Osteocyte (in vitro differentiated cells): ENCODE measurements around the gene POLE3. TPM values are rescaled to one million over a fixed set of nuclear protein-coding genes. Genes with fewer than 3 reads are reported as not detected.
A peak's percentile ranks its signal among the peaks of the same experiment; 100 is the strongest.
"Not testable (repeated sequence)": the region's sequence is repeated elsewhere in the genome, so short reads cannot be mapped to it uniquely, and the experiment has no call there.

Source experiments
- DNase-seq: peaks from one replicate; pipeline ENCODE4 v3.0.0; 2021; ENCODE audit warnings: mixed read lengths; ENCODE audit not compliant: unreplicated experiment; ENCODE audit errors: extremely low spot score
- H3K27ac Mint-ChIP-seq: one replicate; pipeline ENCODE4 v1.8.0; 2021; ENCODE audit warnings: mild to moderate bottlenecking, mixed read lengths; ENCODE audit not compliant: unreplicated experiment
- H3K27me3 Mint-ChIP-seq: one replicate; pipeline ENCODE4 v1.8.0; 2021; ENCODE audit warnings: mixed read lengths; ENCODE audit not compliant: unreplicated experiment
- H3K36me3 Mint-ChIP-seq: one replicate; pipeline ENCODE4 v1.8.0; 2021; ENCODE audit warnings: mixed read lengths; ENCODE audit not compliant: unreplicated experiment
- H3K4me1 Mint-ChIP-seq: one replicate; pipeline ENCODE4 v1.8.0; 2021; ENCODE audit warnings: mixed read lengths; ENCODE audit not compliant: unreplicated experiment
- H3K4me3 Mint-ChIP-seq: one replicate; pipeline ENCODE4 v1.8.0; 2021; ENCODE audit warnings: mild to moderate bottlenecking, moderate library complexity, mixed read lengths; ENCODE audit not compliant: unreplicated experiment
- H3K9me3 Mint-ChIP-seq: one replicate; pipeline ENCODE4 v1.8.0; 2021; ENCODE audit warnings: mixed read lengths; ENCODE audit not compliant: unreplicated experiment
- CTCF ChIP-seq: fragments of 200-600 bp; sonication (generic); IDR thresholded peaks from 2 replicates; pipeline ENCODE4 v1.5.0; 2021; ENCODE audit warnings: antibody characterized with exemption, mild to moderate bottlenecking, moderate library complexity
- total RNA-seq: library from RNA; stranded (reverse); gene quantifications from 2 replicates; pipeline ENCODE4 v1.2.1, GENCODE V29; 2021

Gene POLE3
- total RNA-seq, 1 donor from 2014 or later, result 35.5 TPM

GRCh38 chr9:113381909-113382411 is 28.5 kb downstream of the POLE3 start:
- DNase-seq, result no peak
- Mint-ChIP-seq H3K4me1 (no peaks in the 10 kb centered on the region), H3K9me3 (no peaks in the 10 kb centered on the region), H3K36me3 (peaks cover 6% of the 10 kb centered on the region), H3K27me3 (no peaks in the 10 kb centered on the region), H3K27ac (no peak overlapping the region), H3K4me3 (no peak overlapping the region)
- TF ChIP-seq CTCF, result no peak

GRCh38 chr9:113381441-113381840 is 29.0 kb downstream of the POLE3 start:
- H3K36me3 Mint-ChIP-seq, DNase-seq, H3K27me3 Mint-ChIP-seq, H3K27ac Mint-ChIP-seq, H3K4me1 Mint-ChIP-seq, H3K4me3 Mint-ChIP-seq, H3K9me3 Mint-ChIP-seq: not testable (repeated sequence)

GRCh38 chr9:113380869-113381378 is 29.6 kb downstream of the POLE3 start:
- no peak overlapping the region for H3K27ac Mint-ChIP-seq
- no peaks in the 10 kb centered on the region for H3K9me3 Mint-ChIP-seq
- H3K4me1 Mint-ChIP-seq, result peaks cover 1% of the 10 kb centered on the region
- no peak for DNase-seq
- no peak for TF ChIP-seq CTCF
- no peaks in the 10 kb centered on the region for H3K27me3 Mint-ChIP-seq
- H3K4me3 Mint-ChIP-seq, result no peak overlapping the region
- no peaks in the 10 kb centered on the region for H3K36me3 Mint-ChIP-seq

GRCh38 chr9:113379829-113380210 is 30.7 kb downstream of the POLE3 start:
- not testable (repeated sequence) for H3K27me3 Mint-ChIP-seq, H3K36me3 Mint-ChIP-seq, H3K27ac Mint-ChIP-seq, H3K9me3 Mint-ChIP-seq, H3K4me1 Mint-ChIP-seq, H3K4me3 Mint-ChIP-seq, DNase-seq

- not testable (repeated sequence) for H3K9me3 Mint-ChIP-seq, H3K4me3 Mint-ChIP-seq, H3K27ac Mint-ChIP-seq, H3K36me3 Mint-ChIP-seq, DNase-seq, H3K4me1 Mint-ChIP-seq, H3K27me3 Mint-ChIP-seq
Measured at GRCh38 chr9:113379094-113379828, 31.2 kb downstream of the POLE3 start.

GRCh38 chr9:113376634-113377567 is 33.6 kb downstream of the POLE3 start, which contains the start of gene HDHD3:
Gene HDHD3, minus strand, starts transcription at chr9:113376986. Its CDS starts 2,632 bp downstream, at chr9:113374354.
- Mint-ChIP-seq H3K9me3 (no peaks in the 10 kb centered on the region), H3K27ac (no peak within 1 kb of the TSS), H3K36me3 (peaks cover 7% of the 10 kb centered on the region), H3K4me3 (peak within 1 kb of the TSS; percentile 79), H3K4me1 (peaks cover 6% of the 10 kb centered on the region), H3K27me3 (no peaks in the 10 kb centered on the region)
- no peak for TF ChIP-seq CTCF
- no peak for DNase-seq
